NCI-H1092 (cell line): ENCODE measurements around the gene KLF5.
A peak's percentile ranks its signal among the peaks of the same experiment; 100 is the strongest.
"Not testable (repeated sequence)": the region's sequence is repeated elsewhere in the genome, so short reads cannot be mapped to it uniquely, and the experiment has no call there.

ENCODE experiments used
- DNase-seq: peaks from one replicate; lab custom pipeline; 2025; lab: John Stamatoyannopoulos, UW

KLF5 gene

DNA sequence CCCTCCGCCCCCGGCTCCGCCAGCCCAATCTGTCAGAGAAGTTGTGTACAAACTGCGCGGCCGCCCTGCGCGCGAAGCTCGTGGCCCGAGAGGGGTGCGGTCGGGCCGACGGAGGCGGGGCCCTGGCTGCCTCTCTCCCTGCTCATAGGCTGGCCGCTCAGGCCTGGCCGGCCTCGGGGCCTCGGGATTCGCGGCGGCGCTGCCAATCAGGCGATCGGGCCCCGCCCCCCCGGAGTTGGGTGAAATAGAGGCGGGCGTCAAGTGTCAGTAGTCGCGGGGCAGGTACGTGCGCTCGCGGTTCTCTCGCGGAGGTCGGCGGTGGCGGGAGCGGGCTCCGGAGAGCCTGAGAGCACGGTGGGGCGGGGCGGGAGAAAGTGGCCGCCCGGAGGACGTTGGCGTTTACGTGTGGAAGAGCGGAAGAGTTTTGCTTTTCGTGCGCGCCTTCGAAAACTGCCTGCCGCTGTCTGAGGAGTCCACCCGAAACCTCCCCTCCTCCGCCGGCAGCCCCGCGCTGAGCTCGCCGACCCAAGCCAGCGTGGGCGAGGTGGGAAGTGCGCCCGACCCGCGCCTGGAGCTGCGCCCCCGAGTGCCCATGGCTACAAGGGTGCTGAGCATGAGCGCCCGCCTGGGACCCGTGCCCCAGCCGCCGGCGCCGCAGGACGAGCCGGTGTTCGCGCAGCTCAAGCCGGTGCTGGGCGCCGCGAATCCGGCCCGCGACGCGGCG, at the start of gene KLF5:
Gene KLF5, plus strand, starts transcription at position 270 of the 724 bp plus-strand sequence. Its CDS starts 323 bp downstream, at position 593.
- DNase-seq: peak; percentile 94

DNA sequence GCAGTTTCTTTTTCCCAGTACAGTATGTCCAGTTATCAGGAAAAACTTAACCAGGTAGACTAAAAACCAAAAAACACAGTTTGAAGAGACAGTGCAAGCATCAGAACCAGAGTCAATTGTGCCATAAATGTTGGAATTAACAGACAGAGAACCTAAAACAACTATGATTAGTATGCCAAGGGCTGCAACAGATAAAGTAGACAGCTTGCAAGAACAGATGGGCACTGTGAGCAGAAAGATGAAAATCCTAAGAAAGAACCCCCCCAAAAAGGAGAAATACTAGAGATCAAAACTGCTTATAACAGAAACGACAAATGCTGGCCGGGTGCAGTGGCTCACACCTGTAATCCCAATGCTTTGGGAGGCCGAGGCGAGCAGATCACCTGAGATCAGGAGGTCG, 47.1 kb upstream of the KLF5 start:
- DNase-seq: no peak

DNA sequence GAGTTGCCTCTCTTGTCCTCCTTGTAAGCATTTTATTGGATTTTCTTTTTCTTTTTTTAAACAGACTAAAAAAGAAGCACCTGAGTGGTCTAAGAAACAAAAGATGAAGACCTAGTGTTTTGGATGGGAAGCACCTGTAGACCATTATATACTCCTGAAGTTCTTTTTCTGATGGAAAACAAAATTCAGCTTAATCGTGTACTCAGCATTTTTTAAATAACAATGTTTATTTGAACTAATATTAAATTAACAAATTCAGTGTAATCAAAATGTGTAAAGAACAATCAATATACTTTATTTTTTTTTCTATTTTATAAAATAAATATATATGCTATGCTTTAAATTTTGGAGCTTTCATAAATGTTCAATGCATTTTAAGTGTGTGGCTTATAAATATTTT, 43.0 kb upstream of the KLF5 start:
- DNase-seq: no peak

DNA sequence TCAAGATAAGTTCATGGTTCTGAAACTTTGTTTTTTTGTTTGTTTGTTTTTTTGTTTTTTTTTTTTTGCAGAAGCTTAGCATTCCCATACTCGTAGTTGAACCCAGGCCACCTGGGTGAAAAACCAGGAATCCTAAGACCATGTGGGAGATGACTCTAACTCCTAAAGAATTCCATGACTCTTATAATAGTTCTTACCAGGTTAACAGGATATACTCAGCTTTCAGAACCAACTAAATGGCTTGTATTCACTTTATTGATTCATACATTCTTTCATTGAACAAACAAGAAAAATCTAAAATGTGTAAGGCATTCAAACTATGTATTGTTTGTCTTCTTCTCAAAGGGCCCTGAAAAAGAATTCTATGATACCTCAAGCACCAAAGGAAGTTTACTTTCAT, 40.5 kb upstream of the KLF5 start:
- no peak for DNase-seq

DNA sequence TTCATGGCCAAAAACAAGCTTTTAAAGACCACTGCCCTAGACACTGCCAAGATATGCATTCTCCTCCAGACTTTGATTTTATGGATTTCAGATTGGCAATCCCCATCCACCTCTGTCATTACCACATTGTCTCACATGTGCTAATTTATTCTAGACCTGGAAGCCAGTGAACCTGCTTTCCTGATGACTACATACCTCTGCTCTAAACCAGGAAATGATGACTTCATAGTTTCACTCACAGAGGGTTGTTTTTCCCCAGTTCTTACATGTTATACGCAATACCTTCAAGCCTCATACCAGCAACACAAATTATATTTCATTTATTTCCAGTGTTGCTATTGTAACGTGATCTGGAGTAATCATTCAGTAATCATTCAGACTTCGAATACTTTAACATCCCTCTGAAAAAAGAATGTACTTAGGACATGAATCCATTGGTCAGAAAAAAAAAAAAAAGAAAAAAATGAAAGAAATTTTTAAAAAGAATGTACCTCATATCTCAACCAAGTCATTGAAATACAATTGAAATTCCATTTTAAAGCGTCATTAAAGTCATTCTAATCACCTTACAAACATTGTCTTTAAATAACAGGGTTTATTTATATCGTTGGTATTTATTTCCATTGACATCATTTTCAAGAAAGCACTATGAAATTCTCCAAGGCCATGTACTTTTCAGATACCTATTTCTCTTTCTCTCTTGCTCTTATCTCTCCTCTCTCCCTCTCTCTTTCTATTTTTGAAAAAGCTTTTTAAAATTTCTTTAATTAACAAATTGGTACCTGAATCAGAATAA, 33.4 kb upstream of the KLF5 start:
- DNase-seq: no peak

DNA sequence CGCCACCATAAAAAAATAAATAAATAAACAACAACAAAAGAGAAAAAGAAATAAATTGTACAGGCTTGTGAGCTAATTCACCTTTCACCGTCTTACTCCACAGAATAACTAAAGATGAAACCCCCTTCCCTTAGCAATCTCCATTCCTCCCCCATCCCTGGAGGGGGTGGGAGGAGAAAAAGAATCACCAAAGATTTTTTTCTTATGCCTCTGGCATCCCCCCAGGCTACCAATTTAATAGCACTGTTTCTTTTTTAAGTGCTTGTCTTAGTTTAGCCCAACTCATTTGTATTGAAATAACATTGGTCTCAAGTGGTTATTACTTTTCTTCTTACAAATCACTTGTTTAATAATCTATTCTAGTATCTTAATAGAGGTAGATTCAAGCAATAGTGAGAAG, 23.9 kb upstream of the KLF5 start:
- no peak for DNase-seq

DNA sequence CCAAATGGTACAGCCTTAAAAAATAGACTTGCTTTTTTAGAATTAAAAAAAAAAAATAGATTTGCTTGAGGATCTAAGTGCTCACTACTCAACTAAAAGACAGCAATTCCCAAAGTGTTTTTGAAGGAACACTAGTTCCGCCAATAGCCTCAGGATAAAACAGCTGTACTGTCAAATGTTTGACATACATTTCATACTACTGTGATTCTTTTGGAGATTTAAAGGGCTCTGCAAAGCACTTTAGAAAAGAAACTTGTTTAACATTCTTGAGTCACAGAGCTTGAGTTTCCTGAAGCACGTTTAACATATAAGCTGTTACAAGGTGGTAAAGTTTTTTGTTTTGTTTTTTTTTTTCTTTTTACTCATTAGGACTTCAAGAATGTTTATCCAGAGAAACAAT, 23.1 kb upstream of the KLF5 start:
- no peak for DNase-seq

DNA sequence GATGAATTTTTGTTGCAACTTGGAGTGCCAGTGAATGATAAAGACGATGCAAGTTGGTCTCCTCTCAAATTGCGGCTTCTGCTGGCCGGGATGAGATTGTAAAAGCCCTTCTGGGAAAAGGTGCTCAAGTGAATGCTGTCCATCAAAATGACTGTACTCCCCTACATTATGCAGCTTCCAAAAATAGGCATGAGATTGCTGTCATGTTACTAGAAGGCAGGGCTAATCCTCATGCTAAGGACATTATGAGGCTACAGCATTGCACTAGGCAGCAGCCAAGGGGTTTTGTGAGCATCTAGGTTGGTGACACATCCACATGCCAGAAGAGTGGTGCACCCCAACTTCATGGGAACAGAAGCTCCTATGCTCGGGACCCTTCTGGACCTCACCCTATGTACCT, 22.2 kb upstream of the KLF5 start:
- DNase-seq: no peak

DNA sequence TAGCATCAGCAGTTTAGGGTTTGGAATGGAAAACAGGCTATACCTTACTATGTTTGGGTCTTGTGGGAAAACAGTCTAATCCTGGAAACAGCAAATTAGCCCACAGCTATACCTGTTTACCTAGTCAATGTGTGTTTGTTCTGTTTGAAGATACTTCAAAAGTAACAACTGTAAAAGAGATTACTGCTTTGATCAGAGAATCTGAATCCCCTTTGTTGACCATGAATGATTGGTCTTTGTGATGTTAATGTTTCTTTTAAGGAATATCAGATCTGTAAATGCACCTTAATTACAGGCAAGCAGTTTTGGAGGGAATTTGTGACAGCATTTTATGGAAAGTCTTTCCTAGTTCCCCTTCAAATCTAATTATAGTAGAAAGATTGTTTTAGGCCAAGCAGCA, 20.7 kb upstream of the KLF5 start:
- no peak for DNase-seq

DNA sequence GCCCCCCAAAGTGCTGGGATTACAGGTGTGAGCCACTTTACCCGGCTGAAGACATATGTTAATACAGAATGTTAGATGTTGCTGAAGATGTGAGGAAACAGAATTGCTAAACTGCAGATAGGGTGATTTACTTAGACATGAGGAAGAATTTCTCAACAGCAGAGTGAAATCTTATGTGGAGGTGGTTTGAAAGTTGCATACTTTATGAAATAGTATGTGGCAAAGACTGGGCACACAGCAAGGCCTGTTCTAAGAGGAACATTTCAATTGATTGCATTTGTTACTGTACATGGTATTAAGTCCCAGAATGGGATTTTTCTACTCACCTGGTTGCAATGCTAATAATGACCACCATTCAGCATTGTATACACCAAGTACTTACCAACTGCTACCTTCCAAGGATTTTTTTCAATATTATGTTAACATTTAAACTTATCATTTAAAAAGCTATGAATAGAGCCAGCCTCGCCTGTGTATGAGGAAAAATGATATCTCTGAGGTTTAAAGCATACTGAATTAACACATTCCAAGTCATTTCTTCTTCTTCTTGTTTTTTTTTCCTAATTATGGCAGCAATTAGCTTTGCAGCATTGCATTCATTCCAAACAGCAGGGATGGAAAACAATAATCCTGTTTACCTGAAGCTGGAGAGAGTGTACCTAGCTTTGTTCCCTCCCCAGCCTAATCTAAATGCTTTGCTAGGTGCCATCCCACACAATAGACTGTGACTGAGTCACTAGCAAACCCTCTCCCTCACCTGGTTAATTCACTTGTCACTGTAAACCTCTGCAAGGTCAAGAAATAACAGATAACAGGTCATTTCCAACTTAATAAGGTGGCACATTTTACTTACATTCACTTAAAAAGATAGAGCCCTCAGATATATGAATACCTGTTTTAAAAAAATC, 19.4 kb upstream of the KLF5 start:
- DNase-seq: no peak

DNA sequence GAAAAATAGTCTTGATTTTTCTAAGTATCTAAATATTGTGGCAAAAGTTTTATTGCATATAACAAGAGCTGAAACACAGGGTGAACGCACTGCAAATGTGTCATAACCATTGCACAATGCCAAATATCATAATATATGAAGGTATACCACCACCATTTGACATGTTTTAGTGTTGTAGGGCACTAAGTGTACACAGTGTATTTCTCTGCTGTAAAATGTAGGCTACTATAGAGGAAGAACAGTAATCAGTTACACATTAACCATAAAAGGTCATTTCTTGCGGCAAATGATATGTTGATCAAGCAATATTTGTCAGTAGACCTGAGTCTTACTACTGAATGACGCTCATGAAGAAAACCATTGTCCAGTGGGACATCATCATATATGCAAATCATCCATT, 18.3 kb upstream of the KLF5 start:
- no peak for DNase-seq

DNA sequence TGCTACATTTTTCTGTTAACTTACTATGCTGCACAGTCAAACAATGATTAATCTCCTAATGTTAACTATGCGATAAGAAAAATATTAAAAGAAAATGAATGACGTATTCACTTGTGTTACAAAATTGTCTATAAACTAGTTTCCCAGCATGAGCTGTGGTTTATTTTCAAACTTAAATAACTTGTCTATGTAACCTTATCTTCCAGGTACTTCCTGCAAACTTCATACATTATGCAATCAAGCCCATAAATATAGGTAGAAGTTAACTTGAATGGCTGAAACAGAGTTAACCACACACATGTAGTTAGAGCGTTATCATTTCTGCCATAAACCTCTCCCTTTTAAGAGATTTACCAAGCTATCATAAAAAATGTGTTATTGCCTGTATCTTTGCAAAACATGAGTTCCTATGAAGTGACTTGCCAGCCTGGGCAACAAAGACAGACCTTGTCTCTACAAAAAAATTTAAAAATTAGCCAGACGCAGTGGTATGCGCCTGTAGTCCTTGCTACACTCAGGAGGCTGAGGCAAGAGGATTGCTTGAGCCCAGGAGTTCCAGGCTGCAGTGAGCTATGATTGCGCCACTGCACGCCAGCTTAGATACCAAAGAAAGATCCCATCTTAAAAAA, 17.7 kb upstream of the KLF5 start:
- no peak for DNase-seq

DNA sequence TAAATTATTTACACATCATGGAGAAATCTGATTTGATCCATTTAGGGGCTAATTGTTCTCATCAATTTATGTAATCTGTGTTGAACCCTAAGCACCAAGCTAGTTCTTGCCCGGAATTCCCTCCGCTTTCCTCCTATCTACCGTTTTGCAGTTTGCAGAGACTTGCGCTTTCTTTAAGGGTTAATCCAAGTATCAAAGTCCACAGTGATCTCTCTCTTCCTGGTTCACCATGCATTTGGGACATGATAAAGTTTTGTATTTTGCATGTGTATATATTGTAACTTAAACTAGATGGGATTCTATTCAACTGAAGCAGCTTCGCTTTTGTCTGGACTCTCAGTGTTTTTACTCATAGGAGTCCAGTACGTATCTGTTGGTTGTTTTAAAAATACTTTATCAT, 13.8 kb upstream of the KLF5 start:
- no peak for DNase-seq

DNA sequence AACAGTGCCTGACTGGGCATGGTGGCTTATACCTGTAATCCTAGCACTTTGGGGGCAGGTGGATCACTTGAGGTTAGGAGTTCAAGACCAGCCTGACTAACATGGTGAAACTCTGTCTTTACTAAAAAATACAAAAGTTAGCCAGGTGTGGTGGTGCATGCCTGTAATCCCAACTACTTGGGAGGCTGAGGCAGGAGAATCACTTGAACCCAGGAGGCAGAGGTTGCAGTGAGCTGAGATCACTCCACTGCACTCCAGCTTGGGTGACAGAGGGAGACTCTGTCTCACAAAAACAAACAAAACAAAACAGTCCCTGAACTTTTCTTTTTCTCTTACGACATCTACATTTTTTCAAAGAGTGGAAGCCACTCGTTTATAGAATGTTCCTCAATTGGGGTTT, 10.2 kb upstream of the KLF5 start:
- not testable (repeated sequence) for DNase-seq

DNA sequence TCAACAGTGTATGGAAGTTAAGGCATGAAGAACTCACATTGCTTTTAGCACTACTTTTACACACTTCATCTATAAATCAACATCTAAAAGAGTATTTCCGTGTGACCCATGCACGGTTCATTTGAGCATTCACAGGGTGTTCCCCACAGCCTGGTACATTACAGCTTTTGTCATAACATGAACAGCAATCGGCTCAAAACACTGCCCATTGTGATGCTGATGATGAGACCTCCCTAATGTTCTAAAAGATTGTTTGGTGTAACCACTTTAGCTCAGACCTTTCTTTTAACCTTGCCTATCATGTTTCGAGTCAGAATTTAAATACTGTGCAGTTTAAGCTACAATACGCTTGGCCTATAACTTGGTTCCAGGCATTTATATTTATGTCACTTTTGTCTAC, 4.1 kb upstream of the KLF5 start:
- no peak for DNase-seq

DNA sequence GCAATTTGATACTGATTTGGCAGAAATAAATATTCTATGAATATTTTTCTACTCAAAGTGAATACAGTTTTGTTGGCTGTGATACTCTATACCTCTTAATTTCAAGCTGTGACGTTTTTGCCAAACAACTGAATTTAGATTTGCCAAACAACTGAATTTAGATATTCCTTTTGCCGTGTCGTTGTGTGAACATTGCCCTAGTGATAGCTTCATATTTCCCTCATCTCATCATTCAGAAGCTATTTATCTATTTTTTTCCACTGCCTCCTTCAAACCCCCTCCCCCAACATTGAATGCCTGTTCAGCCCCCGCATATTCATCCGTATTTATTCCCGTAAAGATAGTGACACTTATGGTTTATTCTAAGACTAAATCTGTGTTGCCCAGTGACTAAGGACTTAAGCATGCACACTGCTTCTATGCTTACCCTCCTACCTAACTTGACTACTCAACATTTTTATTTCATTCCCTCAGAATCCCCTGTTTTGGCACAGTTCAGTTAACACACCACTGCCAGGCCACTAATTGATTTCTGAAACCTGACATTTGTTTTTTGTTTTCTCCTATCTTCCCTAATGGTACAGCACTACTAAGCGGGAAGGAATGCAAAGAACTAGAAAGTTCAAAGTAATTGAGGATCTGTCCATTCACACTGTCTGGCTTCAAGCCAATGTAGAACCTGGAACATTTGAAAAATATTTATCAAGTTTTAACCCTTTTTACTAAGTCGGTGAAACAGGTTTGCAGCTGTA, 2.8 kb upstream of the KLF5 start:
- no peak for DNase-seq

DNA sequence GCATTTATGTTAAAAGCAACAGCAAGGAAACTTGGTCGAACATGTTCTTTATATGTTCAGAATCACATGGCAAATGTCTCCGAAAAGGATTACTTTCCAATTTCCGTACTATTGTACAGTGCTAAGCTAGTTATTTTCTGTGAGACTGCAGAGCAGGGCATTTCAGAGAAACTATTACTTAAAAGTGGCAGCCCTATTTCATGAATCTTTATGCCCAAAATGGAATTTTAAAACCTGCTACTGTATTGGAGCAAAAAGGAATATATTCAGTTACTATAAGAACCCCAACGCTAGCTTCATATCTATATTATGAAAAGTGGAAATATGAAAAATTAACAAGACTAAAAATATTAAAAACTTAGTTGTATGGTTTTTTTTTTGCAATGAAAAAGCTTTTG, 2.2 kb upstream of the KLF5 start:
- DNase-seq: no peak

DNA sequence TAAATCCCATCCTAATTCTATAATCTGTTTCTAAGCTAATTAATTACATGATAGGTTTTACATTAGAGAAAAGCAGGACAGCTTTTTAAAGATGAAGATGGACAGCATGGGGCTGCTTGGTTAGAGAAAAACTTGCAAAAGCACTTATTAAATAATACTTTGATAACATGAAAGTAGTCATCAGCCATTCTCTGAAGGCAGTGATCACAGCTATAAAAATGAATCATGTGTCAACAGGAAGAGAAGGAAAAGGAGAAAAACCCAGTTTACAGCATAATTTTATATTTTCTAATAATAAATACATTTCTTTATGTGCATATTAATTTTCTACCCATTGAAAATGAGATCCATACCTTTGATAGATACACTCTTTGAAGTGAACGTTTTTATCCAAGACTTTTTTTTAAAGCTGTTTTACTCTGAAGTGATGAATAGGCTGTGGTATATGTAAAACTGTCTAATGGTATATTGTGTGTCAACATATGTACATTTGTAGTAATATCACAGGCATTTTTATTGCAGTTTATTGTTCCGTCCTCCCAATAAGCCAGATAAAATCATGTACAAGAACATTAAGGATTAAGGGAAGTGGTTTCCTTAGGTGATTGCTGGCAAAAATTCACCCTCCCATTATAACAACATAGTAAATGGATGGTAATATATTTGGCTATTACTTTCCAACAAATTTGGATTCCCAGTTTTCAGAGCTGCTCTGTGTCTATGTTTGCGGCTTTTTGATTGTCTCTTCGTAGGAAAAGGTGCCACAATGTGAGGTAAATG, 1.3 kb upstream of the KLF5 start:
- no peak for DNase-seq

DNA sequence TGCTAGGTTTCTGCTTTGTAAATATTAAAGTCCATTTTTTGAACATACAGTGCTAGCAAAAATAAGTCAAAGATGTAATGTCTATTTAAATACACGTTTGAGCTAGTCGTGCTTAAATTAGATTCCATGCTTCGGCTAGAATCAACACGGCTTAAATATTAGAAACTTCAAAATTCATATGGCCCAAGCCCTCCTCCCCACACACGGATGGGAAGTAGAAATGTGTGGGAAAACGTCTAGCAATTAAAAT, 816 bp upstream of the KLF5 start:
- no peak for DNase-seq

DNA sequence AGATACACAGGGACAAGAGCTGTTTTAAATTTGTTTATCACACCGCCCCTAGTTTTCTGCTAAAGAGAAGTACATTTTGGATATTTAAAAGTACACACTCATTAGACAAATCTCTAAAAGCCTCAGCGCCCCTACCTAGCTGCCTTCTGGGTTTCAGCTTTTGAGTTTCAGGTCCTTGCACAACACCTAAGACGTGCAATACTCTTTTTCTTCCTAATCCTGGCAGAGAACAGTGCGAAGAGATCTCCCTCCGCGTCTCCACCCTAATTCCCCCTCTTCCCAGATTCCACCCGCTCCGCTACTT, 421 bp upstream of the KLF5 start:
- DNase-seq: no peak
